ENCODE results near the gene IPMK.

The IPMK gene

DNA sequence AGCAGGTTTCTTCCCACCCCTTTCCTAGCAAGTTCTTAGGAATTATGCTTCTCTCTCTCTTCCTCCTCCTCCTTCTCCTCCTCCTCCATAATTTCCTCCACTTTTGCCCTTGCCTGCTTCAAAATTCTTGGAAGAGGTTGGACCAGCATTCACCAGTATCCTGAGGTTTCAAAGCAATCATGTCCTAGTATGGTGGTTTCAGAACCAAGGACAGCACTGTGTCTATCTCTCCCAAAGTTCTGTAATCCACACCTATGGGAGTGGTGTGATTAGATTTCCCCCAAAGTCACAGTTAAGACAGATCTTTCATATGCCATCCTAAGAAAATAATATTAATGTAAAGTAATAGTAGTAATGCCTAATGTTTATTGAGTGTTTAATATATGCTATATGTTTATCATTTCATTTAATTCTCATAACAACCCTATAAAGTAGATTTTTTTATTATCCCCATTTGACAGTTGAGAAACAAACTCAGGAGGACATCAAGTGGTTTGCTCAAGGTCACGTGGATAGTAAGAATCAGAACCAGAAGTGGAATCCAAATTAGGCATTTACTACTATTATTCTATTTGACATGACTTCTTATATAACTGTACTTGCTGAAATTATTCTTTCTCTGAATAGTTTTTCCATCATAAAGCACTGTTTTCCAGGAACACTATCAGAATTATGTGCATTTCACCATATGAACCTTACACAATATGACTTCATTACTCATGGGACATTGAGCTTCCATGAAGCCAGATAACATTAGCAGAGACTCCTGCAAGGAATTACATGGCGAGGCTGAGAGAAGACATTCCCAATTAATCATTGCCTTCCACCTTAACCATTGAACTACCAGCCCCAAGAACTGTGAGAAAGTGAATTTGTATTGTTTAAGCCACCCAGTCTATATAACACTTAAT lies 91.4 kb downstream of the IPMK start:
- peak; percentile 6 for DNase-seq (ENCODE audit: low read depth)
- no peak for TF ChIP-seq CTCF (IDR thresholded peaks at IDR 0.05; ENCODE audit: control insufficient read depth, extremely low read depth, insufficient read depth)
- no peak overlapping the region for H3K4me3 ChIP-seq (ENCODE audit: low read depth, low read length)

DNA sequence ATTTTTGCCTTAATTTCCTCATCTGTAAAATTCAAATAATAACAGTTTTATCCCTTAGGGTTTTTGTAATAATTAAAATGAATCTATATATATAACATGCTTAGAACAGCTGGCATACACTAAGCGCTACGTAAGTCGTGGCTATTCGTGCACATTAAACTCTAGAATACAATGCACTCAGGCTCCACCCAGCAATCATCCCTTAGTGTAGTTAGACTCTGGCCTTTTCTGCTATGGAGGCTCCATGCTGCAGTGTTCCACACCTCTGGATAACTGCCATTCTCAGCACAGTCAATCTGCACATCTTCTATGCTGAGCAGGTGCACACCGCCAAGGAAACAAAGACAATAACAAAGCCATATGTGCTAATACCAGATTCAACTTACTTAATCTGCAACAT lies 92.9 kb downstream of the IPMK start:
- no peak for DNase-seq (ENCODE audit: low read depth)
- no peak overlapping the region for H3K4me3 ChIP-seq (ENCODE audit: low read depth, low read length)
- no peak for TF ChIP-seq CTCF (IDR thresholded peaks at IDR 0.05; ENCODE audit: control insufficient read depth, extremely low read depth, insufficient read depth)

DNA sequence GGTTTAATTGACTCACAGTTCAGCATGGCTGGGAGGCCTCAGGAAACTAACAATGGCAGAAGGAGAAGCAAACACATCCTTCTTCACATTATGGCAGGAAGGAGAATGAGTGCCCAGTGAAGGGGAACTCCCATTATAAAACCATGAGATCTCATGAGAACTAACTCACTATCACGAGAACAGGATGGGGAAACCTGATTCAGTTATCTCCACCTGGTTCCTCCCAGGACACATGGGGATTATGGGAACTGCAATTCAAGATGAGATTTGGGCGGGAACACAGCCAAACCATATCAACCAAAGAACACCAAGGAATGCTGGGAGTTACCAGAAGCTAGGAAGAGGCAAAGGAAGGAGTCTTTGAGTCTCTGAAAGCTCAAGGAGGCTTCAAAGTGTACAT lies 94.3 kb downstream of the IPMK start:
- TF ChIP-seq CTCF (IDR thresholded peaks at IDR 0.05; ENCODE audit: control insufficient read depth, extremely low read depth, insufficient read depth) = no peak
- H3K4me3 ChIP-seq (ENCODE audit: low read depth, low read length) = no peak overlapping the region
- no peak for DNase-seq (ENCODE audit: low read depth)

DNA sequence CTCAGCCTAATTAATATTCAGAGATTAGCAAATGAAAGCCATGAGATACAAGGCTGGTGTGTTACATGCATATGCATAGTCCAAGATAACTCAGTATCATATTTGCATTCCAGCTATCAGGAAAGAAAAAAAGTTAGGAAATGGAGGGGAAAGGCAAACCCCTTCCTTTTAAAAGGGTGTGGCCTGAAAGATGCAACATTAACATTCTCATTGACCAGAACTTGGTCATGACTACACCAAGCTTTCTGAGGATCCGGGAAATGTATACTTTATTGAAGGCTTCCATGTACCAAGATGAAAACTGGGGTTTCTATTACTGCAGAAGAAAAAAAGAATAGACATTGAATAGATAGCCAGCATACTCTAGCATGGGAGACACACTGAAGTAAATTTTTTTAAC lies 96.5 kb downstream of the IPMK start:
- TF ChIP-seq CTCF (IDR thresholded peaks at IDR 0.05; ENCODE audit: control insufficient read depth, extremely low read depth, insufficient read depth) = no peak
- no peak for DNase-seq (ENCODE audit: low read depth)
- H3K4me3 ChIP-seq (ENCODE audit: low read depth, low read length) = no peak overlapping the region

DNA sequence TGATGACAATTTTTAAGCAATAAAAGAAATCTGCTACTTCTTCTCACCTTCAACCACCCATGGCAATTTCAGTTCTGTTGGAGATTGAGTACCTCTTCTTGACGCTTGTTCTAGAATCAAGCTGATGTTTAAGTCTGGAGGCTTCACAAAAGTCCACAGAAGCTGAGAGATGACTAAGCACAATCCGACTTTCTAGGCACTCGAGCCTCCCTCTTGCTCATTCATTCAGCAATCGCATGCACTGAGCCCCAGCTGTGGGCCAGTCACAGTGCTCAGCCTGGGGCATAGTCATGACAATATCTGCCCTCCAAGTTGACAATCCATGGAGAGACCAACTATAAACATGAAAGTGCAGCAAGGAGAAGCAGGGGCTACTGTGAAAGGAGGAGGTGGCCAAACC lies 103.2 kb downstream of the IPMK start:
- TF ChIP-seq CTCF (IDR thresholded peaks at IDR 0.05; ENCODE audit: control insufficient read depth, extremely low read depth, insufficient read depth) = no peak
- DNase-seq (ENCODE audit: low read depth) = no peak
- no peak overlapping the region for H3K4me3 ChIP-seq (ENCODE audit: low read depth, low read length)

- no peak for DNase-seq (ENCODE audit: low read depth)
- no peak for TF ChIP-seq CTCF (IDR thresholded peaks at IDR 0.05; ENCODE audit: control insufficient read depth, extremely low read depth, insufficient read depth)
- H3K4me3 ChIP-seq (ENCODE audit: low read depth, low read length) = no peak overlapping the region
Observed at GRCh38 chr10:58158806-58159205, 108.9 kb downstream of the IPMK start.

Measured in LNCaP clone FGC (cell line).